K562 (cell line): ENCODE results near the gene FBLN2. TPM values are rescaled to one million over a fixed set of nuclear protein-coding genes. Genes with fewer than 3 reads are reported as not detected.
A peak's percentile ranks its signal among the peaks of the same experiment; 100 is the strongest.

ENCODE experiments used
- ATAC-seq: fragments of 200-7000 bp; cut with Tn5 transposase; 3 replicates; pipeline ENCODE4 v1.9.1; 2020; ENCODE audit warnings: moderate library complexity
- BruUV-seq: library from RNA; stranded (reverse); fragments of 400-500 nt; replicated peaks from 2 replicates; lab custom pipeline; 2021; lab: Mats Ljungman, UMichigan
- CTCF ChIA-PET: fragments of 300-600 bp; formaldehyde crosslinking; extraction: SDS; loops from one replicate; lab custom pipeline; 2021; ENCODE audit warnings: low intra/inter-chr PET ratio; lab: Yijun Ruan, JAX
- POLR2A ChIA-PET: fragments of 300-600, 350-650 bp; sonication (Branson Sonifier 250); formaldehyde crosslinking; extraction: SDS; loops from one replicate; lab custom pipeline; 2021; ENCODE audit warnings: antibody characterized with exemption, inconsistent platforms; lab: Yijun Ruan, JAX
- DNase-seq, 4 experiments: peaks; one replicate each; pipeline versions ENCODE4 v3.0.0 to v3.0.0-alpha.2; 2011 to 2018; ENCODE audit warnings: low spot score in 3 of 4, mixed read lengths in 3 of 4; ENCODE audit errors: extremely low read depth in 1 of 4
- FAIRE-seq: peaks from 2 replicates; lab custom pipeline; 2011; peaks lifted over from hg19 to GRCh38; lab: Jason Lieb, UNC
- H2AFZ ChIP-seq: 2 replicates; pipeline ENCODE4 v1.6.0; 2011; ENCODE audit warnings: low read depth, low read length, control low read depth, inconsistent platforms
- H3K27ac ChIP-seq: fragments of 200-600 bp; 3 replicates; pipeline ENCODE4 v1.8.0; 2011; ENCODE audit warnings: low read depth, mild to moderate bottlenecking, control low read depth, inconsistent platforms, low read length, moderate library complexity, mixed read lengths; ENCODE audit errors: extremely low read depth
- H3K27me3 ChIP-seq, 2 experiments: fragments of 300-600 bp in 1 of 2; 2 replicates in 1 of 2; 3 replicates in 1 of 2; pipeline versions ENCODE4 v1.6.0 to v1.8.0; 2011; ENCODE audit warnings: inconsistent platforms in 2 of 2, low read length in 2 of 2, mild to moderate bottlenecking in 1 of 2, mixed read lengths in 1 of 2, moderate library complexity in 1 of 2; ENCODE audit not compliant: control insufficient read depth in 2 of 2, insufficient read depth in 2 of 2
- H3K36me3 ChIP-seq: fragments of 300-600 bp; 3 replicates; pipeline ENCODE4 v1.8.0; 2011; ENCODE audit warnings: mild to moderate bottlenecking, low read length, inconsistent platforms; ENCODE audit not compliant: control insufficient read depth, insufficient read depth
- H3K4me1 ChIP-seq, 2 experiments: fragments of 200-600 bp in 1 of 2; replicated peaks in 1 of 2; 2 replicates in 1 of 2; 3 replicates in 1 of 2; pipeline versions ENCODE4 v1.5.1 to v1.8.0; 2011; ENCODE audit warnings: inconsistent platforms in 2 of 2, low read length in 2 of 2, mild to moderate bottlenecking in 1 of 2, mixed read lengths in 1 of 2, moderate library complexity in 1 of 2; ENCODE audit not compliant: control insufficient read depth in 2 of 2, insufficient read depth in 2 of 2
- H3K4me2 ChIP-seq: 2 replicates; pipeline ENCODE4 v1.6.1; 2011; ENCODE audit warnings: low read length, control low read depth, inconsistent platforms, mixed read lengths; ENCODE audit not compliant: insufficient read depth
- H3K4me3 ChIP-seq: fragments of 200-600 bp; sonication (generic), shearing (Covaris generic); 2 replicates; pipeline ENCODE4 v1.5.1; 2016; ENCODE audit warnings: control low read depth, inconsistent platforms
- H3K79me2 ChIP-seq: fragments of 200-600 bp; 3 replicates; pipeline ENCODE4 v1.8.0; 2011; ENCODE audit warnings: low read length, inconsistent platforms; ENCODE audit not compliant: control insufficient read depth, insufficient read depth
- H3K9ac ChIP-seq, 2 experiments: 2 replicates each; pipeline versions ENCODE4 v1.6.0 to v1.6.1; 2011; ENCODE audit warnings: low read depth in 2 of 2, low read length in 2 of 2, control low read depth in 1 of 2, inconsistent platforms in 1 of 2, mild to moderate bottlenecking in 1 of 2, mixed read lengths in 1 of 2; ENCODE audit not compliant: insufficient read depth in 1 of 2
- H3K9me1 ChIP-seq: one replicate; pipeline ENCODE4 v1.6.0; 2011; ENCODE audit warnings: inconsistent platforms, mild to moderate bottlenecking, low read length, moderate library complexity; ENCODE audit not compliant: control insufficient read depth, insufficient read depth
- H3K9me3 ChIP-seq: replicated peaks from 2 replicates; pipeline ENCODE4 v1.5.1; 2011; ENCODE audit warnings: low read depth, low read length, inconsistent platforms; ENCODE audit not compliant: control insufficient read depth, insufficient read depth
- H4K20me1 ChIP-seq: replicated peaks from 2 replicates; pipeline ENCODE4 v1.6.1; 2011; ENCODE audit warnings: low read length, inconsistent platforms, mixed read lengths; ENCODE audit not compliant: control insufficient read depth, insufficient read depth
- BRD4 ChIP-seq: fragments of 200-600 bp; sonication (generic); IDR thresholded peaks from 2 replicates; pipeline ENCODE4 v1.6.1; 2017; ENCODE audit warnings: inconsistent platforms
- HDAC8 ChIP-seq: fragments of 450-650 bp; IDR thresholded peaks from 2 replicates; pipeline ENCODE4 v1.6.1; 2016; ENCODE audit warnings: mild to moderate bottlenecking, missing genetic modification characterization, moderate library complexity, missing compliant biosample characterization
- HNRNPL ChIP-seq: fragments of 200-400 bp; formaldehyde crosslinking; IDR thresholded peaks from 2 replicates; pipeline ENCODE4 v1.6.1; 2017; ENCODE audit warnings: low read depth, mild to moderate bottlenecking, low read length
- SIRT6 ChIP-seq: IDR thresholded peaks from one replicate; pipeline ENCODE4 v1.6.1; 2012; ENCODE audit warnings: low read depth, mild to moderate bottlenecking, control low read depth, inconsistent platforms, low read length, moderate library complexity
- SMARCC2 ChIP-seq: fragments of 450-650 bp; IDR thresholded peaks from 2 replicates; pipeline ENCODE4 v1.6.1; 2017; ENCODE audit warnings: antibody characterized with exemption, moderate library complexity, mild to moderate bottlenecking, low read depth
- ZNF3 ChIP-seq: fragments of 250-450 bp; sonication (Bioruptor Pico); IDR thresholded peaks from 2 replicates; pipeline ENCODE4 v1.5.0; 2021; ENCODE audit warnings: mild to moderate bottlenecking, moderate library complexity
- ZNF780A ChIP-seq: fragments of 250-450 bp; sonication (Bioruptor Pico); IDR thresholded peaks from 2 replicates; pipeline ENCODE4 v1.5.0; 2021; ENCODE audit warnings: mild to moderate bottlenecking
- WGBS: fragments of 100-300 bp; shearing (Covaris generic); methylation state at CpG from one replicate; pipeline ENCODE4 v1.1.6; 2016; ENCODE audit warnings: low coverage, mixed read lengths; ENCODE audit not compliant: insufficient coverage; ENCODE audit errors: missing lambda C conversion rate; 5-methylcytosine and 5-hydroxymethylcytosine counted together
- in situ Hi-C: fragments of 300-500 bp; cut with MboI; formaldehyde crosslinking; loops from 4 replicates; pipeline ENCODE4 v1.15.0; 2018; ENCODE audit warnings: inconsistent platforms, mixed read lengths
- intact Hi-C: fragments of 100-400 bp; cut with micrococcal nuclease; formaldehyde crosslinking; loops from 2 replicates; pipeline ENCODE4 v1.14.2; 2022
- polyA plus RNA-seq, 8 experiments: library from polyadenylated mRNA; depleted of rRNA in 4 of 8; stranded (reverse) in 5 of 8; unstranded in 3 of 8; fragments of >200 nt; fragmentation: Nextera tagmentation in 2 of 8; fragmentation: Illumina TruSeq in 1 of 8; extraction: Ambion mirVana in 2 of 8; extraction: Trizol in 1 of 8; gene quantifications; 2 replicates each; pipeline versions ENCODE4 v1.2.1 to v1.2.3, GENCODE V29; 2011 to 2014; ENCODE audit warnings: inconsistent platforms in 1 of 8, missing spikeins in 1 of 8
- total RNA-seq, 7 experiments: library from RNA; depleted of rRNA in 6 of 7; stranded (reverse); fragments of >200 nt in 6 of 7; fragmentation: Illumina TruSeq in 2 of 7; extraction: Trizol in 2 of 7; gene quantifications; 2 replicates each; pipeline versions ENCODE4 v1.2.1 to v1.2.3, GENCODE V29; 2011 to 2021; ENCODE audit warnings: low replicate concordance in 1 of 7
- TF ChIP-seq, protein P1 (sequence below), 2 experiments: fragments of 450-650 bp; conservative IDR thresholded peaks; 2 replicates each; pipeline ENCODE4 v1.6.1; 2017; ENCODE audit warnings: mild to moderate bottlenecking in 2 of 2, moderate library complexity in 2 of 2

The FBLN2 gene
- total and polyA plus RNA-seq, 9 of the 15 experiments (the other 6 are each of a cell fraction or from before 2014, with no cell fraction given): 0.03 to 0.10 (median 0.04) TPM; not detected in 6

GRCh38 chr3:13653631-13654279 lies 104.8 kb downstream of the FBLN2 start:
- no peak overlapping the region for H2AFZ ChIP-seq
- no peaks in the 10 kb centered on the region for H3K9me3 ChIP-seq
- H4K20me1 ChIP-seq: peaks cover 12% of the 10 kb centered on the region
- peaks cover 25 to 44% of the 10 kb centered on the region in 2 experiments; a peak in 4 of 5 replicates for H3K4me1 ChIP-seq
- TF ChIP-seq ZNF780A (CRISPR knock-in tag) (no peak), SMARCC2 (no peak), HDAC8 (tag) (no peak), ZNF3 (CRISPR knock-in tag) (no peak), BRD4 (no peak), HNRNPL (no peak), SIRT6 (no peak)
- TF ChIP-seq, protein P1, sequence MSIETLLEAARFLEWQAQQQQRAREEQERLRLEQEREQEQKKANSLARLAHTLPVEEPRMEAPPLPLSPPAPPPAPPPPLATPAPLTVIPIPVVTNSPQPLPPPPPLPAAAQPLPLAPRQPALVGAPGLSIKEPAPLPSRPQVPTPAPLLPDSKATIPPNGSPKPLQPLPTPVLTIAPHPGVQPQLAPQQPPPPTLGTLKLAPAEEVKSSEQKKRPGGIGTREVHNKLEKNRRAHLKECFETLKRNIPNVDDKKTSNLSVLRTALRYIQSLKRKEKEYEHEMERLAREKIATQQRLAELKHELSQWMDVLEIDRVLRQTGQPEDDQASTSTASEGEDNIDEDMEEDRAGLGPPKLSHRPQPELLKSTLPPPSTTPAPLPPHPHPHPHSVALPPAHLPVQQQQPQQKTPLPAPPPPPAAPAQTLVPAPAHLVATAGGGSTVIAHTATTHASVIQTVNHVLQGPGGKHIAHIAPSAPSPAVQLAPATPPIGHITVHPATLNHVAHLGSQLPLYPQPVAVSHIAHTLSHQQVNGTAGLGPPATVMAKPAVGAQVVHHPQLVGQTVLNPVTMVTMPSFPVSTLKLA (conservative IDR thresholded peaks at IDR 0.05): no peak
- FAIRE-seq (no peak), ATAC-seq (no peak), DNase-seq (peak in 1 of 4 experiments; percentile 16)
- WGBS: 53% methylated on average over 20 of the region's 20 CpGs
- H3K27ac ChIP-seq: no peak overlapping the region
- H3K27me3 ChIP-seq: peaks cover 2 to 29% of the 10 kb centered on the region in 2 experiments; a peak in 2 of 5 replicates
- no peaks in the 10 kb centered on the region for H3K36me3 ChIP-seq
- H3K4me2 ChIP-seq: no peak overlapping the region
- CTCF ChIA-PET: no interaction called here
- peak overlapping the region in 1 of 2 experiments; percentile 14; a peak in 2 of 4 replicates for H3K9ac ChIP-seq
- intact Hi-C loops: loop anchor here (10.0 kb wide), 2 partner anchors 369 to 471 kb away; partner anchors contain the start of genes CHCHD4 and TMEM43
- peaks cover 5% of the 10 kb centered on the region for H3K9me1 ChIP-seq
- no TSS peak for BruUV-seq
- POLR2A ChIA-PET: no interaction called here
- no peaks in the 10 kb centered on the region for H3K79me2 ChIP-seq
- H3K4me3 ChIP-seq: no peak overlapping the region
- in situ Hi-C loops: loop anchor here (5.0 to 25.0 kb wide), 2 partner anchors 234 to 1259 kb away; no protein-coding TSS in a partner anchor
